Measurements from ENCODE around the gene CNGB1. TPM values are rescaled to one million over a fixed set of nuclear protein-coding genes. Genes with fewer than 3 reads are reported as not detected.

The CNGB1 gene
- total and polyA plus RNA-seq, 2 of the 13 experiments (the other 11 are each of a cell fraction or from before 2014, with no cell fraction given) = 0.02 to 0.15 TPM

DNA sequence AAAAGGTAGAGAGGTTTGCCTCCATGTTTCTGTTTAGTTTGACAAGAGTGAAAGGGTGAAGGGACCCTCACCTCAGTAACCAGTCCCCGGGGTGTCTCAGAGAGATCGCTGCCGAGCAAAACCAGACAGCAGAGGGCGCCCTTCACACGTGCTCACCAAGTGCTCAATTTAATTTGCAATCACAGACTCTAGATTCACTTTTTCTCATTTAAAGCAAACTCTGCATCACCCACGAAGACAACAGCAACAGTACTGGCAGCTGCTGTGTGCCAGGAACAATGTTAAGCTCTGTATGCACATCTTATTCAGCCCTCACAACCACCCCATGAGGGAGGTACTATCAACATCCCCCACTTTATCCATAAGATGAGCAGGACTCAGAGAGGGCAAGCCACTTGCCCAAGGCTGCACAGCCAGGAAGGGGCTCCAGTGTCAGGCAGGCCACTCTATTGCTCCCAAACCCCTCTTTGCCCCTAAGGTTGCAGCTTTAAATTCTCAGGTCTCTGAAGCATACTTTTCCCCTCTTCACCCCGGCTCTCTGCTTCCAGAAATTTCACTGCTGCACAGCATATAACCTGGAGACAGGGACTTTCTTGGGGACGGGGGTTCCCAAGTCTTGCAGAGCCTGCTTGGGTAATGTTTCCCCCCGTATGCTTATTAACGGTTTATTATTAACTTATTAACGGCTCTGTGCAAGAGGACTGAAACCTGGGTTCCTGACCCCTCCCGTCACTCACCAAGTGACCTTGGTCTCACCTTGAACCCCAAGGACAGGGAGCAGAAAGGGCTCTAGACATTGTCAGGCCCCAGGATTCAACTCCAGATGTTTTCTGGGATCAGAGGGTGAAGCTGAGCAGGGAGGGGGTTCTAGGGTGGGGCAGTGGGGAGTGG lies 70.9 kb downstream of the CNGB1 start (continued):
- no peak; the same call in 1 of the 2 replicates for TF ChIP-seq SSRP1 (CRISPR knock-in tag; IDR thresholded peaks at IDR 0.05)
- no peak for TF ChIP-seq ARID2 (CRISPR knock-in tag; IDR thresholded peaks at IDR 0.05; ENCODE audit: borderline replicate concordance)

- no peaks in the 10 kb centered on the region for H3K36me3 ChIP-seq (replicated peaks in 1 of 2; ENCODE audit: control insufficient read depth in 1 of 2, insufficient read depth in 2 of 2, low read length in 2 of 2)
- peaks cover 91% of the 10 kb centered on the region for H3K4me1 ChIP-seq (ENCODE audit: insufficient read depth, low read length)
- H3K9me3 ChIP-seq (ENCODE audit: low read length) = no peaks in the 10 kb centered on the region
- ATAC-seq = no peak
- WGBS (ENCODE audit: low lambda C conversion rate) = 43% methylated on average over 5 of the region's 5 CpGs
- in situ Hi-C loops (cut with HindIII; ENCODE audit: extremely low pct_ligation_motif_present, low pct_unique_long_range_greater_than_20kb) (loop anchor here (5.0 kb wide), 1 partner anchor 103 kb away; the partner anchor contains the start of genes USB1 and ZNF319), intact Hi-C loops (cut with micrococcal nuclease; ENCODE audit: unreplicated experiment) (loop anchor here (1.0 kb wide), 1 partner anchor 106 kb away; no protein-coding TSS in a partner anchor)
- DNase-seq (ENCODE audit: low spot score) = no peak
- no TSS peak for BruUV-seq (replicated peaks)
- H3K79me2 ChIP-seq (ENCODE audit: insufficient read depth, low read length) = no peaks in the 10 kb centered on the region
- no peaks in the 10 kb centered on the region for H4K20me1 ChIP-seq (ENCODE audit: insufficient read depth, low read length)
- H3K4me2 ChIP-seq (ENCODE audit: low read depth, low read length) = 0 out of 2 replicates have a peak overlapping the region, but pooled peaks have one; percentile 30
- H3K4me3 ChIP-seq (replicated peaks in 1 of 3; ENCODE audit: insufficient read depth in 1 of 3, low read depth in 2 of 3, low read length in 3 of 3) = no peak overlapping the region
- TF ChIP-seq ZNF260 (CRISPR knock-in tag; IDR thresholded peaks at IDR 0.05; ENCODE audit: borderline replicate concordance, low read depth) (no peak), ZFP1 (CRISPR knock-in tag; IDR thresholded peaks at IDR 0.05) (no peak), ZSCAN25 (CRISPR knock-in tag; IDR thresholded peaks at IDR 0.05) (no peak), ZNF737 (CRISPR knock-in tag; IDR thresholded peaks at IDR 0.05; ENCODE audit: borderline replicate concordance) (no peak), ZNF574 (CRISPR knock-in tag; IDR thresholded peaks at IDR 0.05) (no peak), PRPF4 (IDR thresholded peaks at IDR 0.05; ENCODE audit: low read depth, low read length, poor library complexity, severe bottlenecking) (no peak)
- TF ChIP-seq, protein P1, sequence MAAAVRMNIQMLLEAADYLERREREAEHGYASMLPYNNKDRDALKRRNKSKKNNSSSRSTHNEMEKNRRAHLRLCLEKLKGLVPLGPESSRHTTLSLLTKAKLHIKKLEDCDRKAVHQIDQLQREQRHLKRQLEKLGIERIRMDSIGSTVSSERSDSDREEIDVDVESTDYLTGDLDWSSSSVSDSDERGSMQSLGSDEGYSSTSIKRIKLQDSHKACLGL (CRISPR knock-in tag; IDR thresholded peaks at IDR 0.05) = no peak
- peaks cover 7 to 27% of the 10 kb centered on the region in 2 experiments; a peak in 4 of 5 replicates for H3K27me3 ChIP-seq (ENCODE audit: control insufficient read depth in 1 of 2, insufficient read depth in 2 of 2, low read length in 2 of 2)
- no peak for FAIRE-seq
- ChIA-PET POLR2A (interaction anchor here (0.7 to 1.5 kb wide), 4 partner anchors 101 to 126 kb away, joined by 3 to 4 read pairs (median 3); partner anchors contain the start of genes USB1 and ZNF319), CTCF (ENCODE audit: low intra/inter-chr PET ratio, low total read pairs) (interaction anchor here (0.7 to 2.0 kb wide), 6 partner anchors 36 to 123 kb away, joined by 3 to 14 read pairs (median 4); partner anchors contain the start of gene USB1)
- no peak overlapping the region for H2AFZ ChIP-seq (ENCODE audit: low read length)
- H3K9ac ChIP-seq (ENCODE audit: insufficient read depth, low read depth, low read length) = no peak overlapping the region
- H3K27ac ChIP-seq (ENCODE audit: extremely low read length, insufficient read depth, low read length) = no peak overlapping the region
Measured at GRCh38 chr16:57898961-57899360, 72.0 kb downstream of the CNGB1 start.

All from HepG2 (cell line).